Adrenal gland (tissue), 12 donors: ENCODE measurements around the gene TMEM174. TPM values are rescaled to one million over a fixed set of nuclear protein-coding genes. Genes with fewer than 3 reads are reported as not detected.

Source experiments
- DNase-seq, 7 donors: peaks; one replicate each; pipeline ENCODE4 v3.0.0-alpha.2; 2019 to 2020
- H3K27ac ChIP-seq, 5 donors: fragments of 200-600 bp; sonication (generic) in 4 of 5; 1 replicate in 3 of 5; 2 replicates in 2 of 5; pipeline versions ENCODE4 v1.5.1 to v1.8.0; 2016 to 2020; ENCODE audit warnings: mild to moderate bottlenecking in 1 of 5
- H3K27me3 ChIP-seq: fragments of 200-600 bp; 2 replicates; pipeline ENCODE4 v1.8.0; 2021
- H3K36me3 ChIP-seq, 2 donors: fragments of 200-600 bp; replicated peaks in 1 of 2; 1 replicate in 1 of 2; 2 replicates in 1 of 2; pipeline versions ENCODE4 v1.5.1 to v1.8.0; 2018 to 2022
- H3K4me1 ChIP-seq, 2 donors: fragments of 200-600 bp; replicated peaks in 1 of 2; 1 replicate in 1 of 2; 2 replicates in 1 of 2; pipeline versions ENCODE4 v1.5.1 to v1.8.0; 2018 to 2021
- H3K4me3 ChIP-seq, 4 donors: fragments of 200-600 bp; sonication (generic) in 3 of 4; one replicate each; pipeline ENCODE4 v1.5.1; 2016 to 2018
- H3K9me3 ChIP-seq, 3 donors: fragments of 200-600 bp; sonication (generic) in 1 of 3; replicated peaks in 1 of 3; 1 replicate in 2 of 3; 2 replicates in 1 of 3; pipeline versions ENCODE4 v1.5.1 to v1.8.0; 2016 to 2021
- POLR2A ChIP-seq, 2 donors: fragments of 450-650 bp; IDR thresholded peaks; one replicate each; pipeline ENCODE4 v1.6.1; 2017; ENCODE audit warnings: antibody characterized with exemption in 2 of 2, mild to moderate bottlenecking in 2 of 2, moderate library complexity in 1 of 2
- WGBS, 4 donors: extraction: QIAGEN DNeasy Blood & Tissue Kit in 2 of 4; methylation state at CpG; one replicate each; pipeline versions ENCODE4 v1.1.5 to v1.1.7; 2013 to 2017; 5-methylcytosine and 5-hydroxymethylcytosine counted together
- intact Hi-C, 2 donors: fragments of 100-400 bp; cut with DNase I; formaldehyde crosslinking; loops; one replicate each; pipeline versions ENCODE4 v1.14.1 to v1.15.0; 2022 to 2023
- polyA plus RNA-seq, 3 donors: library from polyadenylated mRNA; stranded (reverse); fragments of 200-250 nt in 2 of 3; fragments of 350-450 nt in 1 of 3; fragmentation: Illumina TruSeq in 1 of 3; extraction: RNeasy Lipid Tissue Mini Kit (QIAGEN cat#74804) in 1 of 3; gene quantifications; one replicate each; pipeline ENCODE4 v1.2.3, GENCODE V29; 2013 to 2014
- total RNA-seq, 9 donors: library from RNA; depleted of rRNA in 4 of 9; stranded (reverse); fragments of >200 nt in 4 of 9; fragments of 120-200 nt in 1 of 9; fragmentation: NEBNext Ultra II Directional in 1 of 9; extraction: Animal tissue kit (Norgen Biotek cat#: 25700) in 1 of 9; gene quantifications; one replicate each; pipeline versions ENCODE4 v1.1.0 to v1.2.4, GENCODE V29; 2013 to 2023
- TF ChIP-seq, protein P1 (sequence below), 6 experiments: fragments of 450-650 bp in 4 of 6; fragments of 200-600 bp in 2 of 6; sonication (generic) in 1 of 6; IDR thresholded peaks; 1 replicate in 5 of 6; 2 replicates in 1 of 6; pipeline versions ENCODE4 v1.5.1 to v1.8.0; 2016 to 2021; ENCODE audit warnings: antibody characterized with exemption in 6 of 6, mild to moderate bottlenecking in 2 of 6, moderate library complexity in 1 of 6
- donor health status: healthy with polysubstance abuse.
- donor health status: Bipolar disorder and iron deficiency.
- donor health status: DM: yes; HTN: yes; CAD: no.
- donor health status: DM: no; HTN: no; CAD: no.
- donor health status: DM: no; HTN: no; CAD: no.
- donor health status: DM: yes; HTN: yes; CAD: no.

Gene TMEM174
- total and polyA plus RNA-seq, 12 donors = not detected

DNA sequence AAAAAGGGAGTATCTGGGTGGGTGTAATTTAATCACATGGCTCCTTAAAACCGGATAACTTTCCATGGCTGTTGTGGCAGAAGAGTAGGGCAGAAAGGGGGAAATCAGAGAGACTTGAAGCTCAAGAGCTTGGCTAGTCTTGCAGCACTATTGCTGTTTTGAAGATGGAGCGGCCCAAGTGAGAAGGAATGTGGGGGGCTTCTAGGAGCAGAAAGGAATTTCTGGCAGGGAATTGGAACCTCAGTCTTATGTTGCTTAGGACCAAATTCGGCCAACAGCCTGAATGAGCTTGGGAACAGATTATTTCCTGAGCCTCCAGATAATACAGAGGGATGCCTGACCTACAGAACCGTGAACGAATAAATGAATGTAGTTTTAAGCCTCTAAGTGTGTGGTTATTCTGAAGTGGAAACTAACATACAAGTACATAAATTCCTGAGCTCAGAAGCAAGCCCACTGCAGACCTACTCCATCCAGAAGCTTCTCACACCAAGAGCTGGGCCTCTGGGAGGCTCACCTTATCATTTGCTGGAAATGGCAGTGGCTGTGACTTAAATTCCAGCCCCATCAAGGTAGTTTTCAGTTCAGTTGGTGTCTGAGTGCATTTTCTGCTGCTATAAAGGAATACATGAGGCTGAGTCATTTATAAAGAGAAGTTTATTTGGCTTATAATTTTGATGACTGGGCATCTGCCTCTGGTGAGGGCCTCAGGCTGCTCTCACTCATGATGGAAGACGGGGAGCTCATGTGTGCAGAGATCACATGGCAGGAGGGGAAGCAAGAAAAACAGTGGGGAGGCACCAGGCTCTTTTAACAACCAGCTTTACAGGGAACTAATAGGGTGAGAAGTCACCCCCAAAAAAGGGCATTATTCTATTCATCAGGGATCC lies 15.3 kb upstream of the TMEM174 start:
- intact Hi-C loops = no loop called here
- no peak overlapping the region for H3K27ac ChIP-seq
- H3K9me3 ChIP-seq = no peaks in the 10 kb centered on the region
- no peak for TF ChIP-seq POLR2A (IDR thresholded peaks at IDR 0.05)
- TF ChIP-seq, protein P1, sequence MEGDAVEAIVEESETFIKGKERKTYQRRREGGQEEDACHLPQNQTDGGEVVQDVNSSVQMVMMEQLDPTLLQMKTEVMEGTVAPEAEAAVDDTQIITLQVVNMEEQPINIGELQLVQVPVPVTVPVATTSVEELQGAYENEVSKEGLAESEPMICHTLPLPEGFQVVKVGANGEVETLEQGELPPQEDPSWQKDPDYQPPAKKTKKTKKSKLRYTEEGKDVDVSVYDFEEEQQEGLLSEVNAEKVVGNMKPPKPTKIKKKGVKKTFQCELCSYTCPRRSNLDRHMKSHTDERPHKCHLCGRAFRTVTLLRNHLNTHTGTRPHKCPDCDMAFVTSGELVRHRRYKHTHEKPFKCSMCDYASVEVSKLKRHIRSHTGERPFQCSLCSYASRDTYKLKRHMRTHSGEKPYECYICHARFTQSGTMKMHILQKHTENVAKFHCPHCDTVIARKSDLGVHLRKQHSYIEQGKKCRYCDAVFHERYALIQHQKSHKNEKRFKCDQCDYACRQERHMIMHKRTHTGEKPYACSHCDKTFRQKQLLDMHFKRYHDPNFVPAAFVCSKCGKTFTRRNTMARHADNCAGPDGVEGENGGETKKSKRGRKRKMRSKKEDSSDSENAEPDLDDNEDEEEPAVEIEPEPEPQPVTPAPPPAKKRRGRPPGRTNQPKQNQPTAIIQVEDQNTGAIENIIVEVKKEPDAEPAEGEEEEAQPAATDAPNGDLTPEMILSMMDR (IDR thresholded peaks at IDR 0.05) = no peak
- peaks cover 5% of the 10 kb centered on the region for H3K27me3 ChIP-seq
- DNase-seq = no peak
- H3K4me1 ChIP-seq = no peaks in the 10 kb centered on the region
- WGBS, 4 donors = 70 to 79% (median 77%) methylated on average over 6 of the region's 6 CpGs
- H3K36me3 ChIP-seq = no peaks in the 10 kb centered on the region
- H3K4me3 ChIP-seq = no peak overlapping the region

DNA sequence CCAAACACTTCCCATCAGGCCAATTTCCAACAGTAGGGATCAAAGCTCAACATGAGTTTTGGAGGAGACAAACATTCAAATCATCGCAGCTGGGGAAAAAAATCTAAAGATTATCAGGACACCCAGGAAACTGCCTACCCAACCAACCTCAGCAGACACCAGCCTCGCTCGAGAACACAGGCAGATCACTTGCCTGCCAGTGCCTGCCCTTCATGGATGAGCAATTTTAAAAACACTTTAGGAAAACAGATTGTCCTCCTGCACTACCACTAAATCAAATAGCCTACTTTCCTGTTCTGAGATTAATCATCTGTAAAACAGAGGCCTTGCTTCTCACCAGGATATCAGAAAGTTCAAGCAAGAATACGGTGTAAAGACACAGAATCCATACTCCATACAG lies 14.7 kb upstream of the TMEM174 start:
- no peaks in the 10 kb centered on the region for H3K4me1 ChIP-seq
- 86 to 93% (median 89%) methylated on average over 4 of the region's 4 CpGs for WGBS, 4 donors
- H3K9me3 ChIP-seq = no peaks in the 10 kb centered on the region
- no peak overlapping the region for H3K4me3 ChIP-seq
- TF ChIP-seq, protein P1 (IDR thresholded peaks at IDR 0.05) = no peak
- no peak for TF ChIP-seq POLR2A (IDR thresholded peaks at IDR 0.05)
- intact Hi-C loops = no loop called here
- peaks cover 5% of the 10 kb centered on the region for H3K27me3 ChIP-seq
- H3K36me3 ChIP-seq = no peaks in the 10 kb centered on the region
- no peak overlapping the region for H3K27ac ChIP-seq
- DNase-seq = no peak

DNA sequence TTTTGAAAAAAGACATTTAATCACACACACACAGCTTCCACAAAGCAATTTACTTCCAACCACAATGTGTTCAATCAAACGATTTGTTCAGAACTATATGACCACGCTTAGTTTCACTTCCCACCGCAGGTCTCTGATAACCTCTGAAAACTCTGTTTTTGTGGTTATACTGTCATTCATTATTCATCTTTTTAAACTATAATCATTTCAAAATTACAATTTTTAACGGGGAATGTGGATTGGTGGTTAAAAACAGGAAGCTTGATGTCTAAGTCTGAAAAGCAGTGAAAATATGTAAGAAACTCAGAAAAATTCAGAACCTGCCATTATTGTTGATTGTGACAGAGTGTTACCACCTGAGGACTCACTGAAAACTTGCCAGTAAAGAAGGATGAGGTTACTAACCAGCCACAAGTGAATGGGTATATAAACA lies 12.7 kb upstream of the TMEM174 start:
- no peak overlapping the region for H3K4me3 ChIP-seq
- intact Hi-C loops = no loop called here
- H3K27ac ChIP-seq = no peak overlapping the region
- DNase-seq = no peak
- no peaks in the 10 kb centered on the region for H3K4me1 ChIP-seq
- H3K9me3 ChIP-seq = no peaks in the 10 kb centered on the region
- 65 to 71% (median 69%) methylated on average over 4 of the region's 4 CpGs for WGBS, 4 donors
- no peak for TF ChIP-seq POLR2A (IDR thresholded peaks at IDR 0.05)
- TF ChIP-seq, protein P1 (IDR thresholded peaks at IDR 0.05) = no peak
- H3K27me3 ChIP-seq = peaks cover 12% of the 10 kb centered on the region
- H3K36me3 ChIP-seq = no peaks in the 10 kb centered on the region

DNA sequence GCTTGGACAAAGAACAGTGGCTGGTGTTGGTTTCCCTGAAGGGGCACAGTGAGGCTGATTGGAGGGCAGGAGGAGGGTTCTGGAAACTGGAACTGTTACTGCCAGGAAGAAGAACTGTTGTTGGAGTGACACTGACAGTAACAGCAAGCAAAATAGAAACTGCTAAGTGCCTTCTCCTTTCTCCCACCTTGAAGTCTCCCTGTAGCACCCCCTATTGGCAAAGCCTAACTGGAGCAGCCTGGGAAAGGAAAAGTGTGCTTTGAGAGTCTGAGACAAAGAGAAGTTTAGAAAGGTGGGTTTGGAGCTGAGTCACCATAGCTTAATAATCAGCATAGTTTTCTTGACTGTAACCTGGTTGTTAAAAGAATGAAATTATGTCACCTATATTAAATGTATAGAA lies 2.5 kb upstream of the TMEM174 start:
- TF ChIP-seq POLR2A (IDR thresholded peaks at IDR 0.05) = no peak
- TF ChIP-seq, protein P1 (IDR thresholded peaks at IDR 0.05) = peak in 4 of 6 experiments; percentile 22 to 38 (median 30)
- Histone ChIP-seq H3K27me3 (peaks cover 5% of the 10 kb centered on the region), H3K36me3 (no peaks in the 10 kb centered on the region), H3K27ac (no peak overlapping the region), H3K4me3 (no peak overlapping the region), H3K4me1 (no peaks in the 10 kb centered on the region), H3K9me3 (no peaks in the 10 kb centered on the region)
- intact Hi-C loops = no loop called here
- peak in 2 of 7 donors; percentile 17 to 18 for DNase-seq
